HG03432 (cell line): ENCODE measurements around the gene RPL32.

Experiments used
- ATAC-seq: cut with Tn5 transposase; IDR thresholded peaks from one replicate; pipeline ENCODE4 v1.9.1; 2021; ENCODE audit warnings: mild to moderate bottlenecking, moderate library complexity; ENCODE audit not compliant: unreplicated experiment

RPL32 gene

GRCh38 chr3:12833222-12834161 lies 7.9 kb downstream of the RPL32 start:
- no peak for ATAC-seq

DNA sequence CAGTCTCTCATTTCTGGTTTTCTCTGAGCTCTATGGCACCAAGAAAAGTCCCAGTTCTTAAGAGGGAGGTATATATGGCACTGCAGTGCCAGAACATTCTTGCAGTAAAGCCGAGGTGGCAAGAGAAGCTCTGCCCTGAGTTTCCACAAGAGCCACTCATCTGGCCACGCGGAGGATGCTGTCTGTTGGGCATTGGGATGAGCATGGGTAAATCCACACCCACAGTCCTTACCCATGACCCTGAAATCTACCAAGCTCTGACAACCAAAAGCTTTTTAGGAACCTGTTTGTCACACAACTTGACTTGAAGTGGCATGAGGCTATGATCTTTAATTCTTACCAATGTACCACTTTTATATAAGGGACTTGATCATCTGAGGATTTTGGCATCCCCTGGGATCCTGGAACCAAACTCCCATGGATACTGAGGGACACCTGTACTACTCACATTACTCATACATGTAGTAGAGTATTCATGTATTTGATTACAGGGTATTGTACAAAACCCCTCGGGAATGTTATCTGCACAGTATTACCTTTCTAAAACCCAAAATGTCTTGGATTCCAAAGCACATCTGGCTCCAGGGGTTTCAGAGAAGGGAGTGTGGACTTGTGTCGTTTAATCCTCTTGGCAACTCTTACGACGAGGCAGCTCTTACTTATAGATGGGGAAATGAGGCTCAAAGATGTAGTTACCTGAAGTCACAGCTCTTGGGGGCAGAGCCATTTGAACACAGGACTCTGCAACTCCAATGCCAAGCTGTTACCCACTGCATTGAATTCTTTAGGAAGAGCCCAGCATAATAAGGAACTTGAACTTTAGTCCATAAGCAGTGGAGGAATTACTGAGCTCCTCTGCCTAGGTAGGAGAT lies 8.8 kb downstream of the RPL32 start:
- ATAC-seq, result no peak

DNA sequence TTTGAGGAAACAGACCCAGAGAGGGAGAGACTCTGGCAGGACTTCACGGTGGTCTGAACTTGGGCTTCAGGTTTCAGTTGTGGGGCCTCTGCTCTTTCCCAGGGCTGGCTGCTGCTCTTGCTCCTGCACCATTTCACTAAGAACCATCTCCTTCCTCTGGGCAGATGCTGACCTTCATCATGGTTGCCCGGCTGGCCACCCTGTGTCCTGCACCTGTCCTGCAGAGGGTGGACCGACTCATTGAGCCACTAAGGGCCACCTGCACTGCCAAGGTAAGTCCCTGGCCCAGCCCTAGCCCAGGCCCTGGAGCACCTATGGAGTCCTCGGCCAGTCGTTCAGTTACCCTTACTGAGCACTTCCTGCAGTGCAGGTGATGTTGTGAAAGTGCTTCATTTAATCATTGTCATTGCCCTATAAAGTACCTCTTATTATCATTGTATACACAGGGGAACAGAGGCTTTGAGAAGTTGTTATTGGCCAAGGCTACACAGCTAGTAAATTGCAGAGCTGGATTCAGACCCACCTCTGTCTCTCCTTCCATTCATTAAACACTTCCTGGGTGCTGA lies 10.0 kb downstream of the RPL32 start:
- no peak for ATAC-seq

DNA sequence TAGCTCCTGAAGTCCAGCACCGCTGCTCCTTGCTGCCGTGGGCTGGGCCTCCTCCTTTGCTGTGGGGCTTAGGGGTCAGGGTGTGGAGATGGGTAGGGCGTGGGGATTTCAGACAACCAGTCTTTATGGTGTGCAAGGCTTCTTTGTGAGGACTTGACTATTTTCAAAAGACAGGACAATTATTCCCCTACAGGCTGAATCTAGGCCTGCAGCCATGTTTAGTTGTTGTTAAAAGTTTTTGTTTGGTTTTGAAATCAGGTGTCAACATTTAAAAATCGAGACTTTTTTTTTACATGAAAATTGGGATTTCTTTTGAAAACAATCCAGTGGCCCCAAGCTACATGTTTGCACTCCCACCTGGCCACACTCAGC lies 10.6 kb downstream of the RPL32 start:
- no peak for ATAC-seq

GRCh38 chr3:12829886-12830784 lies 11.2 kb downstream of the RPL32 start:
- ATAC-seq, result no peak

DNA sequence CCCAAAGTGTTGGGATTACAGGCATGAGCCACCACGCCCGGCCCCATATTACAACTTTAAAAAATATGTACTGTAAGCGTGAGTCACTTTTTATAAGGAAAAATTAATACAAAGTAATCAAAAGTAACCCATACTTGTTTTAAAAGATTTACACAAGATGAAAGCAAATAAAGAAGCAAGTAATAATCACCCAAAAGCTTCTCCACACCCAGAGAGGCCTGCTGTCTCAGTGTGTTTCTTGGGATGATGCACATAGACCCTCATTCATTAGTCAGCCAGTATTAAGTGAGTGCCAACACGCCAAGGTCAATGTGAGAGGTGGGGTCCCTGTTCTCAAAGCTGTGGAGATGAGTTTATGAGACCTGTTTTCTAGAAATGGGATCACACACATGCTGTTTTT lies 12.0 kb downstream of the RPL32 start:
- no peak for ATAC-seq

- ATAC-seq, result no peak
Observed at GRCh38 chr3:12828751-12829150, 12.6 kb downstream of the RPL32 start.

DNA sequence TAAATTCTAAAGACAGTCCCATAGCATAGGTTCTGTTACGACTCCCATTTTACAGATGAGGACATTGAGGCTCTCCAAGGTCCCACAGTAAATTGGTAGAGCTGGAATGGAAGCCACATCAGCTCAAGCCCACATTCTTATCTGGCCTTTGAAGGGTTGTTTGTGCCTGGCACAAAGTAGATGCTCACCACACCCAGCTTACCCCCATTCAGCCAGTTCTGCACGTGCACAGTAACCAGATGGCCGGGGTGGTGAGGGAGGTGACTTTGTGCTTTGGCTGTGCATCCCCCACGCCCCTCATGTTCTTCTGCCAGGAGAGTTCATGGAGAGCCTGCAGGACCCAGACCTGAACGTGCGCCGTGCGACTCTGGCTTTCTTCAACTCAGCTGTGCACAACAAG lies 16.2 kb downstream of the RPL32 start:
- no peak for ATAC-seq

- ATAC-seq, result no peak
Observed at GRCh38 chr3:12824299-12824698, 17.1 kb downstream of the RPL32 start.

GRCh38 chr3:12822725-12823373 lies 18.5 kb downstream of the RPL32 start:
- no peak for ATAC-seq

GRCh38 chr3:12818773-12819172 lies 22.6 kb downstream of the RPL32 start:
- no peak for ATAC-seq

- ATAC-seq, result no peak
Observed at GRCh38 chr3:12818273-12818672, 23.1 kb downstream of the RPL32 start.

- no peak for ATAC-seq
Observed at GRCh38 chr3:12817343-12817710, 24.0 kb downstream of the RPL32 start.

- no peak for ATAC-seq
Observed at GRCh38 chr3:12816521-12817342, 24.6 kb downstream of the RPL32 start.

- ATAC-seq, result no peak
Observed at GRCh38 chr3:12815719-12816118, 25.6 kb downstream of the RPL32 start.

DNA sequence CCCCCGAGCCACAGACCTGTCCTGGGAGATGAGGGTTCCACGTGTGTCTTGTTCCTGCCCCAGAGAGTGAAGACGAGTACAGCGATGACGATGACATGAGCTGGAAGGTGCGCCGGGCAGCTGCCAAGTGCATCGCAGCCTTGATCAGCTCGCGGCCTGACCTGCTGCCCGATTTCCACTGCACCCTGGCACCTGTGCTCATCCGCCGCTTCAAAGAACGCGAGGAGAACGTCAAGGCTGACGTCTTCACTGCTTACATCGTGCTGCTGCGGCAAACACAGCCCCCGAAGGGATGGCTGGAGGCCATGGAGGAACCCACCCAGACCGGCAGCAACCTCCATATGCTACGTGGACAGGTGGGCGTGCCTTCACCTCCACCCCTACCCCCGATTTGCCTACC lies 26.3 kb downstream of the RPL32 start:
- ATAC-seq, result no peak

DNA sequence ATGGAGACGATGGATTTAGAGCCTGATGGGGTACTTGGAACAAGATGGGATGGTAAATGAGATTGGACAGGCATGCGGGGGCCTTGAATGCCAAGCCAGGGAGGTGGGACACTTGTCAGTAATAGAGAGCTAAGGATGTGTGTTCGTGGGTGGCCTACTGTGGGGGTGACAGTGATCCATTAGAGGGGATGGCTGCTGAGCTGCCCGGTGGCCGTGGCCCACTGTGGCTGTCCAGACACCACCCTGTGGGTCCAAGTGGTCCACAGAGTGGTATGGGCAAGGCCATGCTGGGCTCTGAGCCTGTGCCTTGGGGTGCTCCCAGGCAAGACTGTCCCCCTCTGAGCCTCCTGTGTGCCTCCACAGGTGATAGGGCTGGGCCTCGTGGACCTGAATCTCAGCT lies 27.4 kb downstream of the RPL32 start:
- ATAC-seq, result no peak

DNA sequence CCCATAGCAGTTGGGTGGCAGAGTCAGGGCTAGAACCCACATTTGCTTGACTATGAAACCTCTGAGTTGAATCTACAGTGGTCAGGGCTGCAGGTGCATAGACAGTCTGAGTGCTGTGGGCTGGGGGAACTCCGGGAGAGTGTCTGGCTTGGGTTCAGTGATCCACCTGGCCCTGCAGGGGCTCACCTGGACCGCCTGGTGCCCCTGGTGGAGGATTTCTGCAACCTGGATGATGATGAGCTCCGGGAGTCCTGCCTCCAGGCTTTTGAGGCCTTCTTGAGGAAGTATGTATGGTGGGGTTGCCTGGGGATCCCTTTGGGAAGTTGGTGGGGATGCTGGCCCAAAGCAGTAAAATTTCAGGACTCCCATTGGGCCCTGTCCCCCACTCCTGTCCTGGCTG lies 28.6 kb downstream of the RPL32 start:
- ATAC-seq, result no peak

- ATAC-seq, result no peak
Observed at GRCh38 chr3:12810961-12811360, 30.4 kb downstream of the RPL32 start.
